Gastrocnemius medialis (tissue), 4 donors: Measurements from ENCODE around the gene CNGA2. TPM values are rescaled to one million over a fixed set of nuclear protein-coding genes. Genes with fewer than 3 reads are reported as not detected.

Experiments used
- ATAC-seq, 2 donors: fragments of 150-250 bp; one replicate each; pipeline ENCODE4 v1.9.1; 2016
- DNase-seq, 2 donors: peaks; one replicate each; pipeline ENCODE4 v3.0.0-alpha.2; 2019
- H3K27ac ChIP-seq, 4 donors: fragments of 200-600 bp; sonication (generic); 1 replicate in 1 of 4; 2 replicates in 3 of 4; pipeline ENCODE4 v1.5.1; 2016 to 2018; ENCODE audit warnings: mild to moderate bottlenecking in 2 of 4, moderate library complexity in 1 of 4
- H3K27me3 ChIP-seq, 3 donors: fragments of 200-600 bp; sonication (generic) in 2 of 3; 1 replicate in 1 of 3; 2 replicates in 2 of 3; pipeline versions ENCODE4 v1.5.1 to v1.6.0; 2016 to 2019; ENCODE audit warnings: mild to moderate bottlenecking in 1 of 3, moderate library complexity in 1 of 3
- H3K36me3 ChIP-seq, 2 donors: fragments of 200-600 bp; sonication (generic) in 1 of 2; one replicate each; pipeline ENCODE4 v1.5.1; 2017 to 2018
- H3K4me1 ChIP-seq, 2 donors: fragments of 200-600 bp; sonication (generic) in 1 of 2; one replicate each; pipeline ENCODE4 v1.5.1; 2016 to 2017; ENCODE audit warnings: mild to moderate bottlenecking in 2 of 2
- H3K4me3 ChIP-seq, 4 donors: fragments of 200-600 bp; sonication (generic) in 3 of 4; 1 replicate in 1 of 4; 2 replicates in 3 of 4; pipeline ENCODE4 v1.5.1; 2016 to 2019; ENCODE audit warnings: mild to moderate bottlenecking in 2 of 4
- H3K9me3 ChIP-seq, 3 donors: fragments of 200-600 bp; sonication (generic) in 2 of 3; 1 replicate in 1 of 3; 2 replicates in 2 of 3; pipeline ENCODE4 v1.5.1; 2016 to 2019
- POLR2A ChIP-seq, 2 donors: fragments of 450-650 bp; IDR thresholded peaks; one replicate each; pipeline ENCODE4 v1.6.1; 2017; ENCODE audit warnings: antibody characterized with exemption in 2 of 2, mild to moderate bottlenecking in 2 of 2, moderate library complexity in 2 of 2
- in situ Hi-C, 4 donors: fragments of 200-750 bp; cut with MboI; loops; one replicate each; pipeline versions ENCODE4 v1.15.0 to v1.8.0; 2017; ENCODE audit warnings: low sequenced_read_pairs in 4 of 4
- intact Hi-C: fragments of 100-400 bp; cut with DNase I; formaldehyde crosslinking; loops from one replicate; pipeline ENCODE4 v1.15.1; 2023; ENCODE audit warnings: low total_unique reads
- total RNA-seq, 4 donors: library from RNA; depleted of rRNA; stranded (reverse); fragments of >200 nt; gene quantifications; one replicate each; pipeline versions ENCODE4 v1.1.0 to v1.2.3, GENCODE V29; 2016
- TF ChIP-seq, protein P1 (sequence below), 5 experiments: fragments of 450-650 bp in 3 of 5; fragments of 200-600 bp in 2 of 5; sonication (generic) in 2 of 5; IDR thresholded peaks in 4 of 5; conservative IDR thresholded peaks in 1 of 5; 1 replicate in 4 of 5; 2 replicates in 1 of 5; pipeline ENCODE4 v1.5.1; 2016 to 2019; ENCODE audit warnings: antibody characterized with exemption in 5 of 5, mild to moderate bottlenecking in 3 of 5, moderate library complexity in 3 of 5

CNGA2 gene
- total RNA-seq, 4 donors from 2014 or later: not detected

DNA sequence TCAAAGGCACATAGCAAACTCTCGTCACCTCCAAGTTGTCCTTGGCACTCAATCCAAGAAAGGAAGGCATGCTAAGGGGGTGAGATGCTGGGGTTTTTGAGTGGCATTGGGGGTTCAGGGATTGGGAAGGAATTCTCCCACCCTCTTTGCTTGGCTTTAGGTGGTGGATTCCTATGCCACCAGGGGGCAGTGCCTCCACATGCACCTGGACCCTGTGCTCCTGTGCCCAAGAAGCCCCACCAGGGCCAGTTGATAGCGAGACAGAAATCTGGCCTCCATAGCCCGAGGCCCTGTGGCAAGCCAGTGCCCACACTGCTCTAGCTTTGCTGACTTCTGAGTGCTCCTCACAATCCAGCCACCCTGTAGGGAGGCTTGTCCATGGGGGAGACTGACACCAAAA, 20.7 kb upstream of the CNGA2 start:
- no peaks in the 10 kb centered on the region for H3K36me3 ChIP-seq
- H3K4me3 ChIP-seq: no peak overlapping the region
- H3K27me3 ChIP-seq: no peaks in the 10 kb centered on the region
- no peak overlapping the region for H3K27ac ChIP-seq
- no peak for DNase-seq
- in situ Hi-C loops (no loop called here), intact Hi-C loops (no loop called here)
- H3K4me1 ChIP-seq: peaks cover 0 to 4% of the 10 kb centered on the region in 2 donors
- TF ChIP-seq, protein P1, sequence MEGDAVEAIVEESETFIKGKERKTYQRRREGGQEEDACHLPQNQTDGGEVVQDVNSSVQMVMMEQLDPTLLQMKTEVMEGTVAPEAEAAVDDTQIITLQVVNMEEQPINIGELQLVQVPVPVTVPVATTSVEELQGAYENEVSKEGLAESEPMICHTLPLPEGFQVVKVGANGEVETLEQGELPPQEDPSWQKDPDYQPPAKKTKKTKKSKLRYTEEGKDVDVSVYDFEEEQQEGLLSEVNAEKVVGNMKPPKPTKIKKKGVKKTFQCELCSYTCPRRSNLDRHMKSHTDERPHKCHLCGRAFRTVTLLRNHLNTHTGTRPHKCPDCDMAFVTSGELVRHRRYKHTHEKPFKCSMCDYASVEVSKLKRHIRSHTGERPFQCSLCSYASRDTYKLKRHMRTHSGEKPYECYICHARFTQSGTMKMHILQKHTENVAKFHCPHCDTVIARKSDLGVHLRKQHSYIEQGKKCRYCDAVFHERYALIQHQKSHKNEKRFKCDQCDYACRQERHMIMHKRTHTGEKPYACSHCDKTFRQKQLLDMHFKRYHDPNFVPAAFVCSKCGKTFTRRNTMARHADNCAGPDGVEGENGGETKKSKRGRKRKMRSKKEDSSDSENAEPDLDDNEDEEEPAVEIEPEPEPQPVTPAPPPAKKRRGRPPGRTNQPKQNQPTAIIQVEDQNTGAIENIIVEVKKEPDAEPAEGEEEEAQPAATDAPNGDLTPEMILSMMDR (IDR thresholded peaks at IDR 0.05 in 4 of 5, conservative IDR thresholded peaks at IDR 0.05 in 1 of 5): peak in 1 of 5 experiments; percentile 37
- no peak for TF ChIP-seq POLR2A (IDR thresholded peaks at IDR 0.05)
- no peak for ATAC-seq
- H3K9me3 ChIP-seq: no peaks in the 10 kb centered on the region

DNA sequence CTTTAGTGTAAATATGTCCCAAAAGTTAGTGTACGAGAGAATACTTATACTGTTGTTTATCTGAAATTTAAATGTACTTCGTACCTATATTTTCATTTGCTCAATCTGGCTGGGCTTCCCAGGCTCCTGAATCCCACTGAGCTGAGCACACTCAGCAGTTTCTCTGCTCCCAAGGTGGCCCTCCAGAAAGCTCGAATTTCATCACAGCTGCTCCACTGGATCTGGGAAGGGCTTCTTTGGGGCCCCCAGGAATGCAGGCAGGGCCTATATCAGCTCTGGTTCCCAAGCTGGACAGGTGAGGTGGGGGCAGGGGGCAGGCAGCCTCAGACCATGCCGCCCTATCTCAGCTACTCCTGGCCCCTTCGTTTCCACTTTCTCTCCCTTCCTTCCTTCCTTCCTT, 20.2 kb upstream of the CNGA2 start:
- DNase-seq (no peak), ATAC-seq (no peak)
- TF ChIP-seq, protein P1 (IDR thresholded peaks at IDR 0.05 in 4 of 5, conservative IDR thresholded peaks at IDR 0.05 in 1 of 5): no peak
- no peak for TF ChIP-seq POLR2A (IDR thresholded peaks at IDR 0.05)
- Histone ChIP-seq H3K4me3 (no peak overlapping the region), H3K4me1 (peaks cover 0 to 4% of the 10 kb centered on the region in 2 donors), H3K27ac (no peak overlapping the region), H3K9me3 (no peaks in the 10 kb centered on the region), H3K27me3 (no peaks in the 10 kb centered on the region), H3K36me3 (no peaks in the 10 kb centered on the region)
- intact Hi-C loops (no loop called here), in situ Hi-C loops (no loop called here)

DNA sequence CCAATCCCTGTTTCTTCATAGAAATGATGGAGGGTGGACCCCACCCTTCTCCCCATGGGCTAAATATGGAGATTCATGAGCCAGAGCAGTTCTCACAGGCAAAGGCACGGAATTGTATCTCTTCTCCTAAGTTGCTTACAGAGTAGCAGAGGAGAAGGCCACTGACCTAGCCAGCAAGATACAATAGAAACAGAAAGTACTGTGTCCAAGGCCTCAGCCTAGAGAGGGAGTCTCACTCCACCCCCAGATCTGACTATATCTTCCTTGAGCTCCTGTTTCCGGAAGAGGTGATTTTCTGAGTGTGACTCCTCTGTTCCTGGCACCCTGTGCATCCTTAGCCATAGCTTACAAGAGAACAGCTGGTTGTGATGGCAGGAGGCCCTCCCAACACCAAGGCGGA, 18.8 kb upstream of the CNGA2 start, which contains the start of gene FATE1:
Gene FATE1, plus strand, starts transcription at position 284 of the 400 bp plus-strand sequence. Its CDS starts 85 bp downstream, at position 369.
- Histone ChIP-seq H3K27ac (no peak within 1 kb of the TSS), H3K4me3 (no peak within 1 kb of the TSS), H3K36me3 (no peaks in the 10 kb centered on the region), H3K4me1 (peaks cover 0 to 4% of the 10 kb centered on the region in 2 donors), H3K27me3 (no peaks in the 10 kb centered on the region), H3K9me3 (no peaks in the 10 kb centered on the region)
- in situ Hi-C loops: no loop called here
- no peak for ATAC-seq
- TF ChIP-seq POLR2A (IDR thresholded peaks at IDR 0.05): no peak
- intact Hi-C loops: no loop called here
- DNase-seq: no peak

DNA sequence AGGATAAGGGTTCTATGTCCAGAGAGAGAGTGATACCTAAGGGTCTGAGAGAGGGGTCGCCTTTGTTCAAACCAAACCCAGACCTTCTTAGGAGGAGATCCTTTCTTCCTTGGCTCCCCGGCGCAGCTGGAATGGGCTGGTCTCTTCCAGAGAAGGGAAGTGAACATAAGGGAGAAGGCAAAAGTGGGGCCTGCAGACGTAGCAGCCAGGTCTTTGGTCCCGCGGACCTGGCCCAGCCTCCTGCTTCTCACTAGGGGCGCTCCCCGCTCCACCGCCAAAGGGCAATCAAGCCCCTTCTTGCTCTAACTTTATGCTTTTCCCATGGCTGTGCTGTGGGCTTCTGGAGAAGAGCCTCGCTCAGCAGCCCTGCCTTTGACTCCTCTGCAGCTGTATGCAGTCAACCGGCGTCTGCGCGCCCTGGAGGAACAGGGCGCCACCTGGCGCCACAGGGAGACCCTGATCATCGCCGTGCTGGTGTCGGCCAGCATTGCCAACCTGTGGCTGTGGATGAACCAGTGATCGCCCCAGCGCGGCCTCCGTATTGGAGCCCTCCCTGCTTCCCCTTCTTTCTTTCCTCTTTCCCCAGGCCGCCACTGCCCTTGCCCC, 12.2 kb upstream of the CNGA2 start:
- H3K27me3 ChIP-seq: no peaks in the 10 kb centered on the region
- intact Hi-C loops: no loop called here
- no peak overlapping the region for H3K27ac ChIP-seq
- no peak overlapping the region for H3K4me3 ChIP-seq
- DNase-seq: no peak
- H3K4me1 ChIP-seq: no peaks in the 10 kb centered on the region
- H3K9me3 ChIP-seq: no peaks in the 10 kb centered on the region
- no peak for ATAC-seq
- TF ChIP-seq POLR2A (IDR thresholded peaks at IDR 0.05): no peak
- TF ChIP-seq, protein P1 (IDR thresholded peaks at IDR 0.05 in 4 of 5, conservative IDR thresholded peaks at IDR 0.05 in 1 of 5): peak in 2 of 5 experiments; percentile 11 to 18
- in situ Hi-C loops: no loop called here
- no peaks in the 10 kb centered on the region for H3K36me3 ChIP-seq

DNA sequence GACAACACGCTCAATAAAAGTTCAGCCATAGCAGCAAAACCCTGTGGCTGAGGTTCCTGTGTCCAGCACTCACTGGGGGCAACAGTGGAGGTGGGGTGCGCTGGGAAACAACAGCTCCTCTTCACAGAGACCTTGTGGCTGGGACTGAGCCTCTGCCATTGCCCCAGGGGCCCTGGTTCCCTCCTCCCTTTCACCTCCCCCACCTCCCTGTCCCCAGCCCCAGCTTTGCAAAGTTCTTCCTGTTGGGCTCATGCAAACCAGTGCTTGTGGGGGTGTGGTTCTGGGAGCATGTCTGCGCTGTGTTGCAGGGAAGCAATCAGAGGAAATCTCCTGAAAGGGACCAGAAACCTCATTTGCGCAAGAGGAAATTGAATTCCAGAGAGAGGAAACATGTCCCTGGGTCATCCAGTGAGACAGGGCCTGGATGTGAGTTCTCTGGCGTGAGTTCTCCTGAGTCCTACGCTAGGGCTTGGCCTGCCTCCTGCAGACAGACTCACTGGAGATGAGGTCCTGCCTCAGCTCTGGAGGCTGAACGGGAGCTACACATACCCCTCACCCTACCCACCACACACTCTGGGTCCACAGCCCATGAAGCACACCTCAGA, 11.3 kb upstream of the CNGA2 start:
- H3K9me3 ChIP-seq: no peaks in the 10 kb centered on the region
- no peak overlapping the region for H3K4me3 ChIP-seq
- in situ Hi-C loops (no loop called here), intact Hi-C loops (no loop called here)
- no peak for DNase-seq
- H3K36me3 ChIP-seq: no peaks in the 10 kb centered on the region
- no peaks in the 10 kb centered on the region for H3K27me3 ChIP-seq
- no peak for ATAC-seq
- no peaks in the 10 kb centered on the region for H3K4me1 ChIP-seq
- TF ChIP-seq POLR2A (IDR thresholded peaks at IDR 0.05): no peak
- TF ChIP-seq, protein P1 (IDR thresholded peaks at IDR 0.05 in 4 of 5, conservative IDR thresholded peaks at IDR 0.05 in 1 of 5): no peak
- no peak overlapping the region for H3K27ac ChIP-seq
